Stimulated activated CD8-positive, alpha-beta memory T cell treated with anti-CD3 and anti-CD28 coated beads, Interleukin-2, amount 100 ng/mL, for 1 hour (primary cell): Measurements from ENCODE around the gene OTUB1.

Experiments used
- DNase-seq, 2 donors: peaks; one replicate each; pipeline ENCODE4 v3.0.0-alpha.2; 2020; ENCODE audit warnings: low read depth in 2 of 2

OTUB1 gene

GRCh38 chr11:64004590-64004984 is 18.3 kb downstream of the OTUB1 start:
- no peak for DNase-seq

DNA sequence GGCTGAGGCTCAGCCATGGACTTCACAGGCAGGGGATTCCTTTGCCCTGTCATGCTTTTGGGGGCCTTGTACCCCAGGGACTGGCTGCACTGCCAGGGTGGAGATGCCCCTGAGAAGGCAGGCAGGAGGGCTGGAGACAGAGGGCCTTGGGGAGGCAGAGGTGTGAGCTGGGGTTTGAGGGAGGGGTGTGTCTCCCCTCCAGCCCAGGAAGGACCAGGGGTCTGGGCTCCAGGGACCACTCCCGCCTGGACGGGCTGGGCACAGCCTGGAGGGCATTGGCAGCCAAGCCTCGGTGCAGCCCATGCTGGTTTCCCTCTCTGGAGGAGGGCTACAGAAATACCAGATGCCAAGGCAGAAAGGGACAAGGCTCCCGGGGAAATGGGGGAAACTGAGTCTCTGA is 19.5 kb downstream of the OTUB1 start:
- DNase-seq = no peak

DNA sequence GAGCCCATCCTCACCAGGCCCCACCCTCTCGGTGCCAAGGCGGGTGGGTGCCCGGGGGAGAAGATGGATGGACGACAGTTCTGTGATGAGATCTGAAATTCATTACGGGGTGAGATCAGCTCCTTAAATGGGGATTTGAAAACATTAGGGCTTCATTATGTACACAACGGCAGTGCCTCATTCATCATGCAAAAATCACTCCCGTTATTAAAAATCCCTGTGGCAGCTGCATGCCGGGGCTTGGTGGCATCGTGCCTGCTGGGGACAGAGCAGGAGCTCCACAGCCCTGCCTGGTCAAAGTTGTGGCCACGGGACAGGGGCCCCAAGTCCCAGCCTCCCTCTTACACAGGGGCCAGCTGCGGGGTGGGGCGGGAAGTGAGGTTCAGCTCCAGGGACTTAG is 20.2 kb downstream of the OTUB1 start:
- no peak for DNase-seq

- DNase-seq = no peak
Measured at GRCh38 chr11:64007160-64007628, 21.0 kb downstream of the OTUB1 start.

- no peak for DNase-seq
Measured at GRCh38 chr11:64007629-64008282, 21.5 kb downstream of the OTUB1 start.

DNA sequence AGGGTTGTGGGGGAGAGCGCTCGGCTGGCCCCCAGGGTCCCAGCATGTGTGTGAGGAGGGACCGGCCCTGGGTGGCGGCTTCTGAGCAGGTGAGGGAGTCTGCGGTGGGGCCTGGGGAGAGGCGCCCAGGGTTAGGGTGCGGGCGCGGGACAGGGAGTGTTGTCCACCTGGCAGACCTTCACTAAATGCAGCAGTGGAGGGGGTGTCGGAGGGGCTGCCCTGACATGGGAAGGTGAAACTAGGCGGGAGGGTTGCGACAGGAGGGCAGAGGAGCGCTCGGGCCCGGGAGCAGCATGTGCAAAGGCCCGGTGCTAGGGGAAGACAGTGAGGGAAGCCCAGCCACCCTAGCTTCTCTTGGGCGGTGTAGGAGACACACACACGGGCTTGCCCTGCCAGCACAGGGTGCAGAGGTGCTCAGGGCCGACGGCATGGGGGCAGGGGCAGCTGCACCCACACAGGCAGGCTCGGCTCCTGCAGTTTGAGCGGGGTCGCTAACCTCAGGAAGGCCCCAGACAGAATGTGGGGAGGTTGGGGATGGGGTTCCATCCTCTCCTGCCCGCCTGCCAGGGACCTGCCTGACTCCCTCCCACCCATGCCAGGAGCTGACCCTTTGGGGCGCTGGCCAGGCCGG is 22.2 kb downstream of the OTUB1 start:
- DNase-seq = no peak

DNA sequence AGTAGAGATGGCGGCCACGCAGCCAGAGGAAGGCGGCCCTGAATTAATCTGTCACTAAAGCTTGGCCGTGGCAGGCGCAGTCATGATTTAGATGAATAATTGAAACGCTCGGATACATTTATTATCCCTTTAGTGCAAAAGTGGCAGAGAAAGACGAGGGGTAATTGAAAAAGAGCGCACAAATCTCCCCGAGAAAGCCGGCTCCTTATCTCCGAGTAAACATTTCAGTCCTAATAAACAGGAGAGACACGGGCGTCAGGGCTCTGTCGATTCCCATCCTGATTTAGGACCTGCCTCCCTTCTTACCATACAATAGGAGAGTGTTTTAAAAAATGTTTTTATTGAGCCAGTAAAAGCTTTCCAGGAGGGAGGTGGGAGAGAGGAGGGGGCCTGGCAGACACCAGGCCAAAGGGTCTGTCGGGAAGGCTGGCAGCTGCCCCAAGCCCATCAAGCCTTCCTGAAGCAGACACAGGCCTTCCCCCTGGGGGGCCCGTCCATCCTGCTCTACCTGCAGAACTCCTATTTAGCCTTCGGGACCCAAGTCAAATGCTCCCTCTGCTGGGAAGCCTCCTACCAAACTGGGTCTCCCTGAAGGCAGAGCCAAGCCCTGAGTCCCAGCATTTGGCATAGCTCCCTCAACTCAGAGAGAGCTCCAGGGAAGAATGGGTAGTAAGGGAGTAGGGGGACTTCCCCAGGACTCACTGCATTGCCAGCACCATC is 22.8 kb downstream of the OTUB1 start:
- no peak for DNase-seq

GRCh38 chr11:64009710-64010109 is 23.5 kb downstream of the OTUB1 start:
- DNase-seq = no peak

- no peak for DNase-seq
Measured at GRCh38 chr11:64010783-64011182, 24.5 kb downstream of the OTUB1 start.

DNA sequence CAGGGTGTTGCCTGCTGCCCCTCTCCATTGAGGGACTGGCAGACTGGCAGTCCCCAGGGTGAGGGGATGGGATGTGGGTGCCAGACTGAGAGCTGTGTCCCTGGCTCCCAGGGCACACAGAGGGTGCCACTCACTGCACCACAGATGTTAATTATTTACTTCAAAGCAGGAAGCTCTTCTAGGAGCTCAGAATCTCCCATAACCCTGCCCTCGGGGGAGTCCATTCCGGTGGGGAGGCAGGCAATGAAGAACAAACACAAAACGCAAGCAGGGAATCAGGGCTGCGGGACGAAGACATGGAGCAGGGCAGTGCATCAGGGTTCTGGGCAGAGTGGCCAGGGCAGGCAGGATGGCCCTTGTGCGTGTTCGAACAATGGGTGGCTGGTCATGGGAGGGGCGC is 25.1 kb downstream of the OTUB1 start:
- no peak for DNase-seq

GRCh38 chr11:64013141-64013896 is 27.1 kb downstream of the OTUB1 start:
- no peak for DNase-seq

- DNase-seq = no peak
Measured at GRCh38 chr11:64014356-64014755, 28.1 kb downstream of the OTUB1 start.

GRCh38 chr11:64015510-64015909 is 29.3 kb downstream of the OTUB1 start:
- DNase-seq = no peak

- no peak for DNase-seq
Measured at GRCh38 chr11:64015935-64016845, 30.0 kb downstream of the OTUB1 start.

GRCh38 chr11:64017945-64018224 is 31.6 kb downstream of the OTUB1 start:
- DNase-seq = no peak

DNA sequence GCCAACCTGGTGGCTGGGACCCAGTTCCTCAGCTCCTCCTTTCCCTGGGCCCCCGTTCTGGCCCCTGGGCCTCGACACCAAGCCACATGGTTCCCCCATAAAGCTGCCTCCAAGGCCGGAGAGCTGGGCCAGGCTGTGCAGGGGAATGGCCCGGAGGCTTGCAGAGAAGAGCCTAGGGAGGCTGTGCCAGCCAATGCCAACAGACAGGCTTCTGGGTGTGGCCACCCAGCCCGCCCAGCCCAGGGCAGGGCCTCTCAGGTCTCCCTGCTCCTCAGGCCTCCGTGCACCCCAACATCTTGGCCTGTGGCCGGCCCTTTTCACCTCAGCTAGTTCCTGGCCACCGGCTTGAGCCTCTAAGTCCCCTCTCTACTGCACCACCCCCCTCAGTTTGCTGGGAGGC is 32.1 kb downstream of the OTUB1 start:
- no peak for DNase-seq

GRCh38 chr11:64019106-64020037 is 33.1 kb downstream of the OTUB1 start:
- no peak for DNase-seq

GRCh38 chr11:64020976-64021756 is 34.9 kb downstream of the OTUB1 start:
- no peak for DNase-seq

GRCh38 chr11:64021757-64022093 is 35.5 kb downstream of the OTUB1 start:
- no peak for DNase-seq
